NCI-H446 (cell line): ENCODE measurements around the gene PVALEF.

Experiments
- DNase-seq, 2 experiments: peaks; one replicate each; lab custom pipeline; 2025; lab: John Stamatoyannopoulos, UW

Gene PVALEF

GRCh38 chr17:81161972-81162371 is 3.3 kb upstream of the PVALEF start:
- no peak for DNase-seq

- DNase-seq, result no peak
Measured at GRCh38 chr17:81162491-81162890, 2.8 kb upstream of the PVALEF start.

DNA sequence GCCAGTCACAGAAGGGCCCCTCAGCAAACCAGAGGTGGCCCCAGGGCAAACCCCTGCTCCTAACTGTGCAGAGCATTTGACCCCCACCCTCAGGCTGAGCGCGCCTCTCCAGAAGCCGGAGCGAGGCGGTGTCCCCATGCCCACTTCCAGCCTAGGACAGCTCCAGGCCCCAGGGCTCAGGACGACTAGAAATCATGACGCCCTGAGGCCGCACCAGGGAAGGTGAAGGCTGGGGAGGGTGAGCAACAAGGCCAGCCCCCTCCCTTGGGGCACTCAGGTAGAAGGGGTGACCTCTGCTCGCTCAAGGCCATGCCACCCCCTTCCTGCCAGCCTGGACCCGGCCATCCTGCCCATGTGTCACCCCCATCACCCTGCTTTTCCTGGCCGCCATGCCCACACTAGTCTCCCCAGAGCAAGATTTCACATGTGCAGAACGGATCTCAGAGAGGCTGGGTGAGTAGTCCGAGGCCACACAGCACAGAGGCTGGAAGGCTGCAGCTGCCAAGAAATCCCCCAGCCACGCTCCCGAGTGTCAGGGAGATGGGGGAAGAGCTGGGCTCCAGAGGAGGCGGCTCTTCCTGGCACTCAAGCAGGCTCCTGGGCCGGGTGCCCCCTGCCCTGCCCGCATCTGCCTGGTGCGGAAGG is 2.1 kb upstream of the PVALEF start:
- DNase-seq, result no peak

DNA sequence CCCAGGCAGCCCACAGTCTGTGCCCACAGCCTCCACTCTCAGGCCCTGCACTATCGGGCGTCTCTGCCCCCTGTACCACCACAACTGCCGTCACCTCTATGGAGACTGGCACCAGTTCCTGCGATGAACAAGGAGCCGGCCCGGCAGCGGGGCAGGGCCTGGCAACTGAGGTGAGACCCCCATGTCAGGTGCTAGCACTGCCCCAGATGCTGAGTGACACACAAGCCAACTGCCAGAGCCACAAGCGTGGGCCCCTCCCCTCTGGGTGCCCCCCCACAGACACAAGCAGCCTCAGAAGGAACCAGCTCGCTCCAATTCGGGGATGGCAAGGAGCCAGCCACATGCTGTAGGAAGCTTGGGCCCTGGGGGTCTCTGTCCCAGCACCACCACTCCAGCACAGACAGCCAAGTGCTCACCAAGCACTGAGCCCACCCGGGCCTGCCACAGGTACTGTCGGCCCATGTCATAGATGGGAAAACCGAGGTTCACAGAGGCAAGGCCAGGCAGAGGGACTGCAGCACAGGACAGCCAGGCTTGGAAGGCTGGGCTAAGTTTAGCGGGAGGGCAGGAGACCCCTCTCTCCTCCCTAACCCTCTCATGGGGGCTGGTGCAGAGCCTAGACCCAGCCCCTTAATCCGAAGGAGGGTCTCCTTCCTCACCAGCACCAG is 1.5 kb upstream of the PVALEF start:
- no peak for DNase-seq

DNA sequence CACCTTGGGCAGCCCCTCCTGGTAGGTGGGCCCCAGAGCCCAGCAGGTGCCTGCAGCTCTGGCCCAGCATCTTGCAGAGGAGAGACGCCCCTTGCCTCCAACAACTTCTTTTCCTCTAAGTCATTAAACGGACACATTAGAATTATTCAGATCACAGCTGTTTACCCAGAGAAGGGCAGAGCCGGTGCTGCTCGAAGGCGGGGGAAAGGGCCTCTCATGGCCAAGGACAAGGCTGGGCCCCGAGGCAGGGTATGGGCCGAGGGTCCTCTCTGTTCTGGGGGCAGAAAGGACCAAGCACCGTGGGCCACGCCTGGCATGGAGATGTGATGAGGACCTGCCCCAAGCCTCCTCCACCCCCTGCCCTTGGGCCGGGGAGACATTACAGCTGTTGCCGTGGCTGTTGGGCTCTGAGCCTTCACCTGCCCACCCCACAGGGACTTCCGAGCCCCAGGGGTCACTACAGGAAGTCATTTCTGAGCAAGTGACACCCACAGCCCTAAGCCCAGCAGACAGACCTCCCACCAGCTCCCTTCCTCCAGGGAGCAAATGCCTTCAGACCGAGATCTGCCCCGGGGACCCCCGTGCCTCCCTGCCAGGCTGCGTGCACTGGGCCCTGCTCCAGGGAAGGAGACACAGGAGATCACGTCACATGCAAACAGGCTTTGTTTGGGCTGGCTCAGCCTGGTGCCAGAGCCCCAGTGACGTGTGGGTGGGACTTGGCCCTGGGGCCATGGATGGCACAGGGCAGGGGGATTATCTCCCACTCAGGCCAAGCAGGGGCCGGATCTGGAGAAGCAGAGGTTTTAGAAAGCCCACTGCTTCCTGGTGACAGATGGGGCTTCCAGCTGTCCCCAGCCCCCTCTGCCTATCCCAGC is 699 bp upstream of the PVALEF start:
- DNase-seq, result peak in 1 of 2 experiments; percentile 58

DNA sequence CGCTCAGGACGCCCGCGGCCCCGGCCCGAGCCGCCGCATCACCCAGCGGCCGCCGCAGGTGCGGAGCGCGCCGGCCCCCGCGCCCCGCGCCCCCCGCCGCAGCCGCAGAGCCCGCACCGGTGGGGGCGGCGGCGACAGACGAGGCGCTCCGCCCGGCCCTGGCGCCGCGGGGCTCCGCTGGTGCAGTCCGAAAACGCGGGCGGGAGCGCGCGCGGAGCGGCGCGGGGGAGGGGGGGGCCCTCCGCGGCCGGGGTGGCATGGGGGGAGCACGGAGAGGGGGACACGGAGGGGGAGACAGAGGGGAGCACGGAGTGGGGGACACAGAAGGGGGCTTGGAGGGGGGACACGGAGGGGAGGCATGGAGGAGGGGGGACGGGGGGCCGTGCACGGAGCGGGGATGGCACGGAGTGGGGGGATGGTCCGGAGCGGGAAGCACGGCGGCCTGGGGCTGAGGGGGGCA is 756 bp downstream of the PVALEF start, which contains the start of gene AATK:
TSS of gene AATK (minus strand) at position 189 of the 460 bp plus-strand sequence. CDS start 229 bp downstream, outside the sequence.
- no peak for DNase-seq

- DNase-seq, result no peak
Measured at GRCh38 chr17:81167194-81167524, 1.9 kb downstream of the PVALEF start.

DNA sequence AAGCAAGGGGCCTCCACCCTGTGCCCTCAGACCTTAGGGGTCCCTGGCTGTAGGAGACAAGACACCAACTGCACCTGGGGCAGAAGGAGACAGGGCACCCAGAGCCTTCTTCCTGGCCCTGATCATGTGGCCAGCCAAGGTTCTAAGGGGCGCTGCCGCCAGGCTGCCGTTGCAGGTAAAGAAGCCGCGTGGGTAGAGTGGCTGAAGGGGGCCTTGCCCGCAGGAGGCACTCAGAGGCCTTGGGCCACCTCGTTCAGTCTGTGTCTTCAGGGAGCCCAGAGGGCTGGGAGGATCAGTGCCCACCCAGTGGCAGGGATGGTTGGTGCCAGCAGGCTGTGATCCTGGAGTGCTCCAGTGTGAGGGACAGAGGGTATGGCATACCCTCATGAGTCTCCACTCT is 2.3 kb downstream of the PVALEF start:
- no peak for DNase-seq

- no peak for DNase-seq
Measured at GRCh38 chr17:81169870-81170309, 4.6 kb downstream of the PVALEF start.

DNA sequence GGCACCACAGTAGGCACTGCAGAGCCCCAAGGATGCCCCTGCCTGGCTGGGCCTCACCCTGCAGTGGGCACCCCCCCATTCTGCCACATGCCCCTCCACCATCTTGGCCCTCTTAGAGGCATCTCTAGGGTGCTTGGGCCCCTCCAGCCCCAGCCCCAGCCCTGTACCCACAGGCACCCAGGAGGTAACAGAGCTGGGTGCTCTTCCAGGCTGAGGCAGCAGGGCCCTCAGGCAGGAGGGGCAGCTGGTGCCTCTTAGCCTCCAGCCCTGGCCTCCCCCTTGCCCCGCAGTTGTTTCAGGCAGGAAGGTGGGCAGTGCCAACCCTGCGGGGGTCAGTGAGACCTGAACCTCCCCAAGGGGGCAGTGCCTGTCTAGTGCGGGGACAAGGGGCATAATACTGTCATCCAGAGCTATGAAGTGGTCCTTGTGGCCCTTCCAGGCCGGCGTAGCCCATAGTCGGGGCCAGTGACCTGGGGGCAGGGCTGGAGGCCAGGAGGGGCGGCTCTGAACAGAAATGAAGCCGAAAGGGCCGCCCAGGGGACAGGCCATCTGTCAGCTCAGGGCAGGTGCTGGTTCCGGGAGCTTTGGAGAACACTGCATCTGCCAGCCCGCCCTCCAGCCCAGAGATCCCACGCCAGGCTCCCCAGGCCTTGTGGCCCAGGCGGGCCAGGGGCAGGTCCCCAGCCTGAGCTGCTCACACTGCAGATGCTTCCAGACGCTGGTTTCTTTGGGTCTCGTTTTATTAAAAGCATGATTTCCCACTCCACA is 5.6 kb downstream of the PVALEF start:
- no peak for DNase-seq

DNA sequence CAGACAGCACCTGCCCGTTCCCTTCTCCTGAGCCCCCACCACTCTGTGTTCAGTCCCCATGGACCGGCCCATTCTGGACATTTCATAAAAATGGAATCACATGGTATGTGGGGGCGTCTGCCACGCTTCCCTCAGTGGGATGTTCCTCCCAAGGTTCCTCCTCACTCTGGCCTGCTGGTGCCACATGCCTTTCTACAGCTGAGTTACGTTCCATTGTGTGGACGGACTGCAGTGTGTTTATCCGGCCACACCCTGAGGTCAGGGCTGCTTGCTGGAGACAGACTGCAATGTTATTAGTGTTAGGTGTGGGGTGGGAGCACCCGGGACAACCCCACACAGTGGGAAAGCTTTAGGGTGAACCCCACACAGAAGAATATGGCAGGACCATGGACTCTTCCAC is 6.6 kb downstream of the PVALEF start:
- DNase-seq, result no peak

- DNase-seq, result no peak
Measured at GRCh38 chr17:81173052-81173761, 7.9 kb downstream of the PVALEF start.

DNA sequence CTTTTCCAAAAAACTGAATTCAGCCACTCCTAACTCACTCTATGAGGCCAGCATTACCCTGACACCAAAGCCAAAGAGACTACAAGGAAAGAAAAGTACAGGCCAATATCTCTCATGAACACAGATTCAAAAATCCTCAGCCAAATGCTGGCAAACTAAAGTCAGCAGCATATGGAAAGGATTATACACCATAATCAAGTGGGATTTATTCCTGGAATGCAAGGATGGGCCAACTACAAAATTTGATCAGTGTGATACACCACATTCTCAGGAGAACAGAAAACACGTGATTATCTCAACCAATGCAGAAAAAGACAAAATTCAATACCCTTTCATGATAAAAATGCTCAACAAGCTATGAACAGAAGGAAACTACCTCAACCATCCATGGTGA is 8.5 kb downstream of the PVALEF start:
- DNase-seq, result no peak

- no peak for DNase-seq
Measured at GRCh38 chr17:81176666-81177065, 11.4 kb downstream of the PVALEF start.

- no peak for DNase-seq
Measured at GRCh38 chr17:81178136-81179091, 13.1 kb downstream of the PVALEF start.

GRCh38 chr17:81179220-81179619 is 13.9 kb downstream of the PVALEF start:
- DNase-seq, result no peak

GRCh38 chr17:81179861-81180260 is 14.6 kb downstream of the PVALEF start:
- no peak for DNase-seq

DNA sequence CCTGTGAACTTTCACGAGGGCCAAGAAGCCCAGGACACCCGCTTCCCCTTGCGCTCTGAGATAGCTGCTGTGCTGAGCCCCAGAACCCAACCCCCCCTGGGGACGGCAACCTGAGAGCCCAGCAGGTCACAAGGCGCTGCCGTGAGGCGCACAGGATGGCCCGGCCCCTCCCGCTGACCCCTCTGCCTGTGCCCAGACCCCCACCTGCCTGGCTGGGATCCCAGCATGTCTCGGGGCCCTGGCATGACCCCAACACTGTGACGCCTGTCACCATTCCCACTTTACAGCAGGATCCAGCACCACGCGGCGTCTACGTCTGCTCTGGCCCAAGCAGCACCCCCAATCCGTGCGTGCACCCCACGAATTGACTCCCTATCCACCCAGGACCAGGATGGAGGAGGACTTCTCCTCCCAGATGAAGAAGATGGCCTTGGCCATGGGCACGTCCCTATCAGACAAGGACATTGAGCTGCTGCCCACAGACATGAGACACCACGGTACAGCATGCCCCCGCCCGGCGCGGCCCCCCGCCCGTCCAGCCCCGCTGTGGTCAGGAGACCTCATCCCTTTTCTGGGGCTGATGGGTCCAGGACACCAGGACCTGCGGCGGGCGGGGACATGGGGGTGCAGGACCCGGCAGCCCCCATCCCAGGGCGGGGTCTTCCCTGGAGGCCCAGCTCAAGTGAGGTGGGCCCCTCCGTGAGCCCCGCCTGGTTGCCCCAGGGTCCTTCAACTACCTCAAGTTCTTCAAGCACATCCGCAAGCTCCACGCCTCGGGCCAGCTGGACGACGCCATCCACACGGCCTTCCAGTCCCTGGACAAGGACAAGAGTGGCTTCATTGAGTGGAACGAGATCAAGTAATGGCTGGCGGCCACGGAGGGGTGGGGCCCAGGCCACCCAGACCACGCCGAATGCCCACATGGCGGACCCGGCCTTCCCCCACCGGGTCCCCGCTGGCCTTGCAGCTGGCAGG is 15.8 kb downstream of the PVALEF start:
- no peak for DNase-seq

DNA sequence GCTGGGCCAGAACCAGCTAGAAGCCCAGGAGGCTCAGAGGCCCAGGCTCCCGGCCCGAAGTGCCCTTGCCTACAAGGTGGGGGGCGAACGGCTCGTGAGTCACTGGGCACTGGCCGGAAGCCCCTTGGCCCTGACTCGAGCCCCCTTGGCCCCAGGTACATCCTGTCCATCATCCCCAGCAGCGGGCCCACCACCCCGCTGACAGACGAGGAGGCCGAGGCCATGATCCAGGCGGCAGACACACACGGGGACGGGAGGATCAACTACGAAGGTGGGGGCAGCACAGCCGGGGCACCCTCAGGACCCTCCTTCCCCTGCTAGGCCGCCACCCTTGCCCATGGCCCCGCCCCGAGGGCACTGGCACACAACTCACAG is 16.5 kb downstream of the PVALEF start:
- no peak for DNase-seq
